ENCODE results near the gene DAPK3.

GRCh38 chr19:3986260-3987041 is 15.6 kb upstream of the DAPK3 start:
- no peak for TF ChIP-seq ZFX (IDR thresholded peaks at IDR 0.05; ENCODE audit: borderline replicate concordance)
- TF ChIP-seq, protein P1, sequence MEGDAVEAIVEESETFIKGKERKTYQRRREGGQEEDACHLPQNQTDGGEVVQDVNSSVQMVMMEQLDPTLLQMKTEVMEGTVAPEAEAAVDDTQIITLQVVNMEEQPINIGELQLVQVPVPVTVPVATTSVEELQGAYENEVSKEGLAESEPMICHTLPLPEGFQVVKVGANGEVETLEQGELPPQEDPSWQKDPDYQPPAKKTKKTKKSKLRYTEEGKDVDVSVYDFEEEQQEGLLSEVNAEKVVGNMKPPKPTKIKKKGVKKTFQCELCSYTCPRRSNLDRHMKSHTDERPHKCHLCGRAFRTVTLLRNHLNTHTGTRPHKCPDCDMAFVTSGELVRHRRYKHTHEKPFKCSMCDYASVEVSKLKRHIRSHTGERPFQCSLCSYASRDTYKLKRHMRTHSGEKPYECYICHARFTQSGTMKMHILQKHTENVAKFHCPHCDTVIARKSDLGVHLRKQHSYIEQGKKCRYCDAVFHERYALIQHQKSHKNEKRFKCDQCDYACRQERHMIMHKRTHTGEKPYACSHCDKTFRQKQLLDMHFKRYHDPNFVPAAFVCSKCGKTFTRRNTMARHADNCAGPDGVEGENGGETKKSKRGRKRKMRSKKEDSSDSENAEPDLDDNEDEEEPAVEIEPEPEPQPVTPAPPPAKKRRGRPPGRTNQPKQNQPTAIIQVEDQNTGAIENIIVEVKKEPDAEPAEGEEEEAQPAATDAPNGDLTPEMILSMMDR (IDR thresholded peaks at IDR 0.05), result peak; percentile 83
